Cardiac muscle cell (in vitro differentiated cells and primary cell): ENCODE measurements around the gene DEFB108B. TPM values are rescaled to one million over a fixed set of nuclear protein-coding genes. Genes with fewer than 3 reads are reported as not detected.

Experiments
- polyA plus RNA-seq: library from polyadenylated mRNA; unstranded; fragments of >200 nt; fragmentation: Nextera tagmentation; extraction: Ambion mirVana; gene quantifications from 2 replicates; pipeline ENCODE4 v1.2.1, GENCODE V29; 2016
- total RNA-seq: library from RNA; depleted of rRNA; stranded (reverse); fragments of >200 nt; gene quantifications from 2 replicates; pipeline ENCODE4 v1.2.3, GENCODE V29; 2016

DEFB108B gene
- total and polyA plus RNA-seq, 2 experiments from 2014 or later = not detected

Other genes starting within 250 kb of the DEFB108B start
- not detected in 2 replicates for gene DEFB131B, start 45.3 kb downstream of the DEFB108B start, total RNA-seq
- gene DEFB131B, start 45.3 kb downstream of the DEFB108B start, polyA plus RNA-seq = not detected in 2 replicates
- 8.0 and 8.8 TPM in 2 replicates for gene XNDC1N, start 95.4 kb downstream of the DEFB108B start, total RNA-seq
- gene XNDC1N, start 95.4 kb downstream of the DEFB108B start, polyA plus RNA-seq = 6.3 and 7.9 TPM in 2 replicates
- 27.7 and 28.6 TPM in 2 replicates for gene RNF121, start 95.8 kb downstream of the DEFB108B start, total RNA-seq
- 16.2 and 16.8 TPM in 2 replicates for gene RNF121, start 95.8 kb downstream of the DEFB108B start, polyA plus RNA-seq
- gene IL18BP, start 165.7 kb downstream of the DEFB108B start, total RNA-seq = 3.5 and 7.3 TPM in 2 replicates
- gene IL18BP, start 165.7 kb downstream of the DEFB108B start, polyA plus RNA-seq = 1.2 and 2.8 TPM in 2 replicates
- 189 and 417 TPM in 2 replicates for gene NUMA1, start 247.3 kb downstream of the DEFB108B start, total RNA-seq
- 119 and 161 TPM in 2 replicates for gene NUMA1, start 247.3 kb downstream of the DEFB108B start, polyA plus RNA-seq
- 4.3 and 5.4 TPM in 2 replicates for gene LRRC51, start 247.7 kb downstream of the DEFB108B start, total RNA-seq
- 5.6 and 7.3 TPM in 2 replicates for gene LRRC51, start 247.7 kb downstream of the DEFB108B start, polyA plus RNA-seq